ENCODE results near the gene ZSWIM1.
A peak's percentile ranks its signal among the peaks of the same experiment; 100 is the strongest.
"Not testable (repeated sequence)": the region's sequence is repeated elsewhere in the genome, so short reads cannot be mapped to it uniquely, and the experiment has no call there.

The ZSWIM1 gene

DNA sequence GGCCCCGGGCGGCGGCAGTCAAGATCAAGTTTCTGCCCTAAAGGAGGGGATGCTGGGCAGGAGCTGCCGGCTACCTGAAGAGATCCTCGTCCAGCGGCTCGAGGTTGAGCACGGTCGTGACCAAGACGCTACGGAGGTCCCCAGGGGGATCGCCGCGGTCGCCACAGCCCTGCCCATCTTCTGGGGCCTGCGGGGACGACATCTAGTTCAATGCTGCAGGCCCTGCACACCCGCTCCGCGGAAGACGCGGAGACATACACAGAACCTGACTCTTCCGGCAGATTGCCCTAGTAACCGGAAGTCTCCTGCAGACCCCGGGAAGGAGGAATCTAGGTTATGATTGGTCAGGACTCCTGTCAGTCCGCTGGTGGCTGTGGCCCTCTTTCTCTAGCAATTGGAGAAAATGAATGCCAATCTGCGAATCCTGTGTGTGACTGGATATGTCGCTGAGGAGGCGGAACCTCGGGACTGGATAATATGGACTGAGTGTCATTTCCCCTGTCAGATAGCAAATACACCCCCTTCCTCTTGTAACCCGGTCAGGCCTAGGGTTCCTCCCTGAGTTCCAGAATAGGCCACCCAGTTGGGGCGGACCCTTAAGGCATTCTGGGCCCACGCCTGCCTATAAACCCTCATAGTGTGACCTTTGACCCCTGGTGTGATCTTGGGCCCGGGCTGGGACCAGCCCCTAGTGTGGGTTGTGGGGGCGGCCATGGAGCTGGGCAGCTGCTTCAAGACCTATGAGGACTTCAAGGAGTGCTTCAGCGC is 23.7 kb upstream of the ZSWIM1 start, which contains the start of the genes ACOT8 and ZSWIM3:
TSS of gene ACOT8 (minus strand) at position 279 of the 768 bp plus-strand sequence. CDS start at position 202, 77 bp downstream.
TSS of gene ZSWIM3 (plus strand) at position 501 of the 768 bp plus-strand sequence. CDS start at position 713, 212 bp downstream.
- peak; percentile 93 for DNase-seq (ENCODE audit: low read depth)

DNA sequence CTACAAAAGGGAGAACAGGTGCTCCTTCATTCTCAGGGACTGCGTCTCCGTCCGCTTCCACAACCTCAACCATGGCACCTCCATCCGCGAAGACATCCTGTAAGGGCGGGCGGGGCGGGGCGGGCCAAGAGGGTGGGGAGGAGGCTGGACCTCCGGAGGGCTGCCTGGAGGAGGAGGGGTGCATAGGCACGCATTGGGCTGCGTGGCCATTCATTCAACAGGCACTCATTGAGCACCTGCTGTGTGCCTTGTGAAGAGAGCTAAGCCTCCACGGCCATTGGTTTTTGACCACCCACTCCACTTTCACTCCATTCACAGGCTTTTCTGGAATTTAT is 23.2 kb upstream of the ZSWIM1 start:
- DNase-seq (ENCODE audit: low read depth), result no peak

- no peak for DNase-seq (ENCODE audit: low read depth)
Observed at GRCh38 chr20:45859916-45860315, 21.1 kb upstream of the ZSWIM1 start.

- no peak for DNase-seq (ENCODE audit: low read depth)
Observed at GRCh38 chr20:45860560-45861220, 20.3 kb upstream of the ZSWIM1 start.

- DNase-seq (ENCODE audit: low read depth), result no peak
Observed at GRCh38 chr20:45861221-45862075, 19.6 kb upstream of the ZSWIM1 start.

DNA sequence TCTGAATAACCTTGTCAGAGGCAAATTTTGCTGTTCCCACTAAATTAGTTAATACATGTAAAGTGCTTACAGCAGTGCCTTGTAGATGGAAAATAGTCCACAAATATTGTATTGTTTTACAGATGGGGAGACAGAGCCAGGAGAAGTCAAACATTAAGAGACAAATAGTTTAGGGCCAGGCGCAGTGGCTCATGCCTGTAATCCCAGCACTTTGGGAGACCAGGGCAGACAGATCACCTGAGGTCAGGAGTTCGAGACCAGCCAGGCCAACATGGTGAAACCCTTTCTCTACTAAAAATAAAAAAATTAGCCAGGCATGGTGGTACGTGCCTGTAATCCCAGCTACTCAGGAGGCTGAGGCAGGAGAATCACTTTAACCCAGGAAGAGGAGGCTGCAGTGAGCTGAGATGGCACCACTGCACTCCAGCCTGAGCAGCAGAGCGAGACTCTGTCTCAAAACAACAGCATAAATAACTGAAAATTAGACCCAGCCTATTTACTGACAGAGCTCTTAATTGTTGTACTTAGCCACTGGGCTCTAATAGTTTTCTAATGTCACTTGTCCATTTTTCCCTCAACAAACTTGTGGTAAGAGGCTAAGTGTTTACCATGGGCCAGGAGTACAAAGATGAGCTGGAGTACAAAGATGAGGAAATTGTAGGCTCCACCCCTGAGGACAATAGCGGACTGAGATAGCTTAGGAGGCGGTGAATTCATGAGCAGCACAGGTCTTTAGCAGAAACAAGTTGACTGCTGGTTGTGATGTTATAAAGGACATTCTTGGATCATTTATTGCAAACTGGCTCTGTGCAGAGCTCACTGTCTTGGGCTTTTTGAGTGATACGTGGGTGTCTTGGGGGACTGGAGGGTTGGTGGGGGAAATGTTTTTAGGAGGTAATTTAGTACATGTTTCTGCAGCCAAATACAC is 17.2 kb upstream of the ZSWIM1 start:
- no peak for DNase-seq (ENCODE audit: low read depth)

GRCh38 chr20:45866454-45866853 is 14.6 kb upstream of the ZSWIM1 start:
- DNase-seq (ENCODE audit: low read depth), result no peak

GRCh38 chr20:45867136-45867818 is 13.8 kb upstream of the ZSWIM1 start:
- no peak for DNase-seq (ENCODE audit: low read depth)

DNA sequence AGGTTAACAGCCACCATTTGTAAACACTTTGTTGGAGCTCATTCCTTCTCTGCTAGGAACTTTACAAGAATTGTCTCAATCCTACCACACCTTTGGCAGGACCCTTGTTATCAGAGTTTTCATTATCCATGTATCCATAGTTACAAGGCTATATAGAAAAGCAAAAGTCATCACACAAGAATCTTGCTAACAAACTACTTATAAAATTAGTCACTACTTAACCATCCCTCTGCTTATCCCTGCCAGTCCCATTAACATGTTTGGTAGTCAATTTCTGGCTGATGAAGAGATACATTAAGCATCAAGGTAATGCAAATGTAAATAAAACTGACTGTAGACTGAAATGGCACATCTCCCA is 13.2 kb upstream of the ZSWIM1 start:
- no peak for DNase-seq (ENCODE audit: low read depth)

- DNase-seq (ENCODE audit: low read depth), result no peak
Observed at GRCh38 chr20:45872626-45873025, 8.4 kb upstream of the ZSWIM1 start.

- no peak for DNase-seq (ENCODE audit: low read depth)
Observed at GRCh38 chr20:45873409-45874103, 7.5 kb upstream of the ZSWIM1 start.

DNA sequence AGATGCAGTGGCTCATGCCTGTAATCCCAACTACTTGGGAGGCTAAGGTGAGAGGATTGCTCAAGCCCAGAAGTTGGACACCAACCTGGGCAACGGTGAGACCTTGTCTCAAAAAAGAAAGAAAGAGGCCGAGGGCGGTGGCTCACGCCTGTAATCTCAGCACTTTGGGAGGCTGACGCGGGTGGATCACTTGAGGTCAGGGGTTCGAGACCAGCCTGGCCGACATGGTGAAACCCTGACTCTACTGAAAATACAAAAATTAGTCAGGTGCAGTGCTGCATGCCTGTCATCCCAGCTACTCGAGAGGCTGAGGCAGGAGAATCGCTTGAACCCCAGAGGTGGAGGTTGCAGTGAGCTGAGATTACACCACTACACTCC is 6.9 kb upstream of the ZSWIM1 start:
- not testable (repeated sequence) for DNase-seq (ENCODE audit: low read depth)

DNA sequence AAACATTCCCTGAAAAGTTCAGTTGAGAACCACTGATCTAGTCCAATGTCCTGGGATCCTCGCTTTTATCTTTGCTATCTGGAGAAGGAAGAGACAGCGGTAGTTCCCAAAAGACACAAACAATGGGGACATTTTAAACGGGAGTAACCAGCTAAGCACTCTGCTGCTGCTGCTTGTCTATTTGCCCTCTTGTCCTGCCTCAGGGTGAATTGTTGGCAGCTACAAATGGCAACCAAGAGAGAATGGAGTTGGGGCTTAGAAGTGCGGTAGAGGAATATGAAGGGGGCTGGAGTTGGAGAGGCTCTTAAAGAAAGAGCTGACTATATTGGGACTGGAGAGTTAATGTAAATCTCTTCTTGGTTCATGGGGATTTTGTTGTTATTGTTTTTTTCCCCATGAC is 6.5 kb upstream of the ZSWIM1 start:
- DNase-seq (ENCODE audit: low read depth), result no peak

DNA sequence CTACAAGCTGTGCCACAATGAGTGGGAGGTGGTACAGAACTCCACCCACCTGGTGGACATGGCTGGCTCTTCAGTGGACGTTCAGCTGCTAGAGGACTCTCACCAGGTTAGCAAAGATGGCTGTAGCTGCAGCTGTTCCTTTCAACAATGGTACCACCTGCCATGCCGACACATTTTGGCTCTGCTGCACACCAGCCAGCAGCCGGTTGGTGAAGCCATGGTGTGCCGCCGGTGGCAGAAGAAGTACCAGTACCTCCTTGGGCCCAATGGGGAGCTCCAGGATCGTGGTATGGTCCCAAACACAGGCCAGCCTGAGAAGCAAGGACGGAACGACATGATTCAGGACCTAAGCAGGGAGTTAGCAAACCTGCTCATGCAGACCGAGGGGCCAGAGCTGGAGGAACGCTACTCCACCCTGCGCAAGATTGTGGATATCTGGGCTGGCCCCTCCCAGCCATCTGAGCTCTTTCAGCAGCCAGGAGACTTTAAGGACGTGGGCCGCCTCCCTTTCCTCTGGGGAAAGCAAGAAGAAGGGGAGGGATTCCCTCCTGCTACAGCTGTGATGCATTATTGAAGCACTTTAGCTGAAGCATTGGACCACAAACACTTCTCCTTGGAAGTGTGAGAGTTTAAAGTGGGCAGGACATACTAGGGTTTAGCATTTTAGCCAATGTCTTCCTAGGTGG is 2.8 kb upstream of the ZSWIM1 start:
- no peak for DNase-seq (ENCODE audit: low read depth)

DNA sequence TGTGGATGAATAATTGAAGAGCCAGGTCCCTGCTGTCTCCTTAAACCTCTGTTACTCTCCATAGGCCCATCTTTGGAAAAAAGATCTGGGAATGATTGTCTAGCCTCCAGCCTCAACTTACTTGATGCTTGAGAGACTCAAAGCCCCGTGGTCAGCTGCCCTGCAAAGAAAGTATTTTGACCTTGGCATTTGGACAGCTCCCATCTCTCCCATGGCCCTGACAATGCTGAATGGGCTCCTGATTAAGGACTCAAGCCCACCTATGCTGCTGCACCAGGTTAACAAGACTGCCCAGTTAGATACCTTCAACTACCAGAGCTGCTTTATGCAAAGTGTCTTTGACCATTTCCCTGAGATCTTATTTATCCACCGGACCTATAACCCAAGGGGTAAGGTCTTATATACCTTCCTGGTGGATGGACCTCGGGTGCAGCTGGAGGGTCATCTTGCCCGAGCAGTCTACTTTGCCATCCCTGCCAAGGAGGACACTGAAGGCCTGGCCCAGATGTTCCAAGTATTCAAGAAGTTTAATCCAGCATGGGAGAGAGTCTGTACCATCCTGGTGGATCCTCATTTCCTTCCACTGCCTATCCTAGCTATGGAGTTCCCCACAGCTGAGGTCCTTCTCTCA is 1.6 kb downstream of the ZSWIM1 start:
- DNase-seq (ENCODE audit: low read depth), result no peak

- no peak for DNase-seq (ENCODE audit: low read depth)
Observed at GRCh38 chr20:45883100-45883469, 2.1 kb downstream of the ZSWIM1 start.

- DNase-seq (ENCODE audit: low read depth), result no peak
Observed at GRCh38 chr20:45886590-45887345, 5.7 kb downstream of the ZSWIM1 start.

DNA sequence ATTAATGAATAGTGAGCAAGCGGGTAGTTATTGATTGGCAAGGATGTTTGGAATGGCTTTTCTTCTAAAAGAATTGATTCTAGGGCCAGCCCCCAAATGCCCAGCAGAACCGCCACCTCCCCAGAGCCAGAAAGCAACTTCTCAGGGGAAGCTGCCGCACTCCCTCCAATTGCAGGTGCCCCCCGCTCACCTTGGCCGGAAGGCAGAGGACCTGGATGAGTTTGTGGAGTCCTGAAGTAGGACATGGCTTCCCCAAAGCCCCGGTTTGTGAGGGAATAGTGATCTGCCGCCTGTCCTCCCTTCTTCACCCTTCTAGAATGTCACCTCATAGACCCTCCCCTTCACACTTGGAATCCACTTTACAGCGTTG is 6.3 kb downstream of the ZSWIM1 start, which contains the start of gene SPATA25:
TSS of gene SPATA25 (minus strand) at position 277 of the 370 bp plus-strand sequence. CDS start at position 245, 32 bp downstream.
- DNase-seq (ENCODE audit: low read depth), result no peak

GRCh38 chr20:45888681-45889080 is 7.7 kb downstream of the ZSWIM1 start:
- no peak for DNase-seq (ENCODE audit: low read depth)
